SW480 (cell line): ENCODE measurements around the gene PRAC2.

ENCODE experiments used
- DNase-seq: peaks from one replicate; pipeline ENCODE4 v3.0.0-alpha.2; 2016; ENCODE audit warnings: low spot score

Gene PRAC2

DNA sequence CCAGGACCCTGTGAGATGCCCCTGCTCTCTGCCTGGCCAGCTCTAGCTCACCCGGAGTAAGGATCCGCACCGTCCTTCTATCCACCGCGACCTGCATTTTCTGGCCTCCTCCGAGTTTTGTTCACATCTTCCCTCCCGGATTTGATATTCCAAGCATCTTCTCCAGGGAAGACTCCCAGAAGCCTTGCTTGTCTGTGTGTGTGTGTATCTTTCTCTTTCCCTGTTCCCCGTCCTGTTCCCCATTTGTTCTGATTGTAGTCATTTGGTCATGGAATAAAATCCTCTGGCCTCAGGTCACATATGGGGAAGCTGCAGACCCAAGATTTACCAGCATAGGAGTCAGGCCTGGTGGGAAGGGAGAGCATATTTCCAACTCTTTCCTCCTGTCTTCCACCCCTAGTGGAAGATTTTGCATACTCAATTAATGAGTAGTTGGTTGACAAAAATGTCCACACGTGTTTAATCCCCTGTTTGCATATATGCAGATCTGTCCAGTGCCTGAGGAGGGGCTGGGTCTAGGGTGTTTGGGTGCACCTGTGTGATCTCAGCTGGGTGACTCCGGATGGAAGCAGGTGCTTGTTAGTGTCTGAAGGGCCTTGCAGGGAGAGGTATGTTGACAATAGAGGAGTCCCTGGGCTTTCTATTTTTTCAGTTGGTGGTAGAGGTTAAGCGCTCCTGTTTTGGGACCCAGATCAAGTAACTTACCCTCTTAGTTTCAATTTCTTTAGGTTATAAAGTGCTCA lies 2.5 kb upstream of the PRAC2 start:
- DNase-seq: peak; percentile 16

DNA sequence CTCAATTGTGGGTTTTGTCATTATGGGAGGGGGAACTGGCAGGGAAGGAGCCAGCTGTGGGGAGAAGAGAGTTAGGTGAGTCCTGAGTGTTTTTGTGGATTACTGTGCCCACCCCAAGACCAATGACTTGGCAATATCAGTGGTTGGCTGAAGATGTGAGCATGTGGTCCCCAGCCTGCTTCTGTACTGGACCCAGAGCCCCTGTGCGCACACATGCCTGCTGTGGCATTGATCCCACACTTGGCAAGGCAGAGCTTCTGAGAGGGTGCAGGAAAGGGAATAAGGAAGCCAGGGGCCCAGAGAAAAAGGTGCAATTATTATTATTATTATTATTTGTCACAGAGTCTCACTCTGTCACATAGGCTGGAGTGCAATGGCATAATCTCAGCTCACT lies 2.0 kb upstream of the PRAC2 start:
- no peak for DNase-seq

DNA sequence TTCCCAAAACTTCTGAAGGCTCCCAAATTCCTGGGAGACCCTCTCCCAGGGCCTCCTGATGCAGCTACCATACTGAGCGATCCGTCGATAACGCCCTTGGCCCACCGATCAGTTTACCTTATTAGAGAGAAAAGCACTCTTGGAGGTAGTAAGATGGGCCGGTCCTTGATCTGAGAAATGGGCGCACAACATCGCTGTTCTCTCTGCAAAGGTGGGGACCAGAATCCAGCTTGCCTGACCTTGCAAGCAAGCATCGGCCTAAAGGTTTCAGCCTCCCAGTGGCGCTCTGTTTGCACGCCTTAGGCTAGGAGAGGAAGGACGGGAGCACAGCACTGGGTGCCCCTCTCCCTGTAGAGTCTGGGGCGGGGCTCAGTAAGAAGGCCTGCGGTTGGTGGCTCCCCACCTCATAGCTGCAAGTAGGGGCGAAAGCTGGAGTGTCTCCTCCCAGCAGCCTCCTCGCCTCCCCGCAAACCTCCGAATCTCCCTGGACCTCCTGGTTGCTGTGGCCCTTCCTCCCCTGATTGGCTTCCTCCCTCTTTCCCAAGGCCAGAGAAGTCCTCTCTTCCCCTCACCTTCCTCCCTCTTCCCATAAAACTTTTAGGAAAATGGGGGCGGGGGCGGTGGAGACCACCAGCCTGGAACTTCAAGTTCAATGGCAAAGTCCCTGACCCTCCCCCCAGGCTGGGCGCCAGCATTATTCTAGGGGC lies 631 bp upstream of the PRAC2 start, which contains the start of gene PRAC1:
Gene PRAC1, minus strand, starts transcription at position 318 of the 707 bp plus-strand sequence. Its CDS starts 126 bp downstream, at position 192.
- no peak for DNase-seq

GRCh38 chr17:48723423-48724250 lies 652 bp downstream of the PRAC2 start:
- DNase-seq: peak; percentile 40

DNA sequence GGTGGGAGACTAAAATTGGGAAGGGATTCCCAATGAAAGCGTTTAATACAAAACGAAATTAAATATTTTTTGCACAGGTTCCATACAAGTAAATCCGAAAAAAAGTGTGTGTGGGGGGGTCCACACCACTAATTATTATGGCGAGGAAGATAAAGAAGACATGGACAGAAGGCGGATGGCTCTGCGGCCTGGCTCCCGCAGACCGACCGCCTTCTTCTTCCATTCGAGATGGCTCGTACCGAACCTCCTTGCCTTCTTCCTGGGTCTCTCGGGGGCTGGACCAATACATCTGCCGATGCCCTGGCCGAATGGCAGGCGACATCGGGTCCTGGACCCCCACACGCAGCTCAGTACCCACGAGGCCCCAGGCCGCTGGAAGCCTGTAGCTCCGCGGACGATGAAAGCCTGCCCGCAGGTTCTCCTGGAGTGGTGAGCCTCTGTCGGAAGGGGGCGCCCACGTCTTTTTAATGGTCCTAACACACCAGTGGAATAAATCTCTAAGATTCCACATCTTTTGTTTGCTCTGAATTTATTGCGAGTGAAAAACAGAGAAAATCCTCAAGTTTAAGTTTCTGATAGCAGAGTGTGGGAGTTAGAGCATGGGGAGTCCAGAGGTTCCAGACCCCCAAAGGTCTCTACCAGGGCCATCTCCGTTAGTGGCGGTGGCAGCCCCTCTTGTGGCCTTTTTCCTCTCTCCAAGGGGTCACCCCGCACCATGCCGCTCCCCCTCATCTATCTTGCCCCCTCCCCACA lies 1.4 kb downstream of the PRAC2 start:
- DNase-seq: peak; percentile 56

DNA sequence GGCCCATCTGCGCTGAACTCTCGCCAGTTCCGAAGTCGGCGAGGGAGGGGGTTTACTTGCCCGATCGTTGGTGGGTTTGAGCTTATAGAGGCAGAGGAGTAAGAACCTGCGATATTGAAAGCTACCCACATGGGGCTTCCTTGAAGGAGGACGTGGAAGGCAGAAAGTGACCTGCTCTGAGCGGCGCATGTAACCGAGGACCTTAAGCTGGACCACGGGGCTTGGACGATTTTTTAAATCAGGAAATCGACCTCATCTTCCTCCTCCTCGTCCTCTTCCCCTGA lies 2.0 kb downstream of the PRAC2 start:
- no peak for DNase-seq

GRCh38 chr17:48725288-48726064 lies 2.5 kb downstream of the PRAC2 start:
- no peak for DNase-seq

- DNase-seq: no peak
These were observed 3.3 kb downstream of the PRAC2 start for GRCh38 chr17:48726114-48726915.

GRCh38 chr17:48726916-48727286 lies 3.9 kb downstream of the PRAC2 start:
- DNase-seq: no peak

DNA sequence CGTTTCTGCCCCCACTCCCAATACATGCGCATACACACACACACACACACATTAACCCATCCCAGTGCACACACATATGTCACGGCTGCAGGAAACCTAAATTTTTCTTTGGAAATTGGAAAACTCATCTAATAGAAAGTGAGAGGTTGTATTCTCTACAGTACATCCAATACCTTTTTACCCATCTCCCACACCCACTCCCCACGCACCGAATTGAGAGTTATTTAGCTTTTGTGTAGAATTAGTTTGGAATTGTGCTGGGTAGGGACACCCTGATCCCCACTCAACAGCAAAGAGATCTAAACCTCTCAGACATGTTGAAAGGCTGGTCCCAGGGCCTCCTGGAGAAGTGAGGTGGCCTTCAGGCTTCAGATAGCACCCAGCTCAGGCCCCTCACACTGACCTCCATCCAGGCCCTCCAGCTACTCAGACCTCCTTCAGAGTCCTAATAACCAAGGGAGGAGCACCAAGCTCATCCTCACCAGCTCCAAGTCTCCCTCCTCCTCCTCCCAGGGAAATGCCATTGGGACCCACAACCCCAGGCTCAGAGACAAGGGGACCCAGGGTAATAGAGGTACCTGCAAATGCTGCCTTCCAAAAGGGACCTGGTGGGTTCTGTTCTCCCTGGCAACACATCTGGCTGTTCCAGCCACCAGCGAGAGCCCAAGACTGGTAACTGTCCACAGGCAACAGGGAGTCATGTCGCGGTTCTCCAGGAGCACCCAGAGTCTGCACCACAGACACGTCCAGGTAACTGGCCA lies 4.6 kb downstream of the PRAC2 start:
- DNase-seq: no peak

DNA sequence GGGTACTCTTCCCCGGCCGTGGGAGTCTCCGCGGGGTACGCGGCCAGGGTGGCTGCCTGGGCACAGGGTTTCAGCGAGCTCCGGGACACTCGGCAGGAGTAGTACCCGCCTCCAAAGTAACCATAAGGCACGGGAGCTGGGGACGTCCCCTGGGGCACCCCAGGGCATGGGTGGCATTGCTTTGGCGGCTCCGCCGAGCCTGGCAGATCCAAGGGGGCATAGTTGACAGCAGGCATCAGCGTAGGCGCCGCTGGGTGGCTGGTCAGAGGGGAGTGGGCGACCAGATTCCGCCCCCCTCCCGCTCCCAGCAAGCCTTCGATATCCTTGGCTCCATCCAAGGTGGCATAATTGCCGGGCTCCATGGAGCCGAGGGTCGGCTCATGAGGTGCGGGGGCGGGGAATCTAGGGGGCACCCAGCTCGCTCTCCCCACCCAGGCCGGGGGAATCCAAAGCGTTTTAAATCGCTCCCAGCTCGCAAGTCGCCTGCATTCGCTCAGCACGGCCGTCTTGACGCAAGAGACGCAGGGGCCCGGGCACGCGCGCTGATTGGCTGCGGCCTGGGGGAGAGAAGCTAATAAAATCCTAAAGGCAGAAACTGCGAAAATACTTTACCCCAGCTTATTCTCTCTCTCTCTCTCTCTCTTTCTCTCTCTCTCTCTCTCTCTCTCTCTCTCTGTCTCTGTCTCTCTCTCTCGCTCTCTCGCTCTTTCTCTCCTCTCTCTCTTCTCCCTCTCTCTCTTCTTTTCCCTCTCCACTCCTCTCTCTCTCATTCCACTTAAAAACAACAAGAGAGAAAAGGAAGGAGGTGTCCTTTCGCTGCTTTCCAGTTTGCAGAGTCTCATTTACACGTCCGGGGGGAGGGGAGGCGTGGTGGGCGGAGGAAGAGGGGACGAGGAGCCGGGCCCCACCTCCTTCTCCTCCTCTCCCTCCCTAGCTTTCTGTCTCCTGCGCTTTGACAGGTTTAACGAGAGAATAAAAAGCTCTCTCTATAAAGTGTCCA lies 5.5 kb downstream of the PRAC2 start, which contains the start of gene HOXB13:
Gene HOXB13, minus strand, starts transcription at position 519 of the 1,000 bp plus-strand sequence. Its CDS starts 157 bp downstream, at position 362.
- DNase-seq: peak; percentile 75

DNA sequence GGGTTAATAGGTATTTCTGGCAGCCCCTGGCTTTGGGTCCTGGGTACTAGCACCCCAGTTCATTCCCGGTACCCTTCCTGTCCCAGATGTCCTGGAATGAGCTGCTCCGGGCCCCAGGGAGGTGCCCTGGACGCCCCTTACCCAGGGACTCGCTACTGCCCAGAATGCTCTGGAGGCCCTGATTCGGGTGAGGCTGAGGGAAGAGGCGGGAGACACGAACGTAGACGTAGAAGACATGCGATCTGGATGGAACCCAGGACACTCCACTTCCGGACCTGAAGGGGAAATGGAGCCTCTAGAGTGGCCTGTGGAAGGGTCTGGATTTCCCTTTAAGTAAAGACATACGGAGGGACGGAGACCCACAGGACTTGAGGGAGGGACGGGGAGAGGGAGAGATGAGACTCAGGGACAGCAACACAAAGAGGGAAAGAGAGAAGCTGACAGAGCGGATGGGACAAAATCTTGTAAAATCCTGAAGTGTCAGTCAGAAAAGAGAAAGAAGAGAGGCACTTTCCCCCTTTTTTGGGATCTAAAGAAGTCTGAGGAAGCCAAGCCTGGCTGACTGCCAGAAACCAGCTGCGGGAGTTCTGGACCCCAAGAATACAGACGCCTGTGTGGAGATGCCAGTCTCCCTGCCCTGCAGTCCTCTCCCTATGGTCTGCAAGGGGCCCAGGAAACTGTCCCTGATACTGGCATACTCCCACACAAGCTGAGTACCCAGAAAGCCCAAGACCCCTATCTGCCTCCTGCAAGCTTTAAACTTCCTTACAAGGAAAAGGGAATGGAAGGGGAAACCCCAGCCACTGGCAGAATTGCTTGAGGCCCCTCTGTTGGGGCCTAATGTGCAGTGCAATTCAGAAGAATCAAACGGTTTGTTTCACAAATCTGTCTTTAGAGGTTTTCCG lies 6.6 kb downstream of the PRAC2 start:
- DNase-seq: no peak

- no peak for DNase-seq
These were observed 7.2 kb downstream of the PRAC2 start for GRCh38 chr17:48730240-48730550.

GRCh38 chr17:48731355-48731754 lies 8.4 kb downstream of the PRAC2 start:
- DNase-seq: no peak

DNA sequence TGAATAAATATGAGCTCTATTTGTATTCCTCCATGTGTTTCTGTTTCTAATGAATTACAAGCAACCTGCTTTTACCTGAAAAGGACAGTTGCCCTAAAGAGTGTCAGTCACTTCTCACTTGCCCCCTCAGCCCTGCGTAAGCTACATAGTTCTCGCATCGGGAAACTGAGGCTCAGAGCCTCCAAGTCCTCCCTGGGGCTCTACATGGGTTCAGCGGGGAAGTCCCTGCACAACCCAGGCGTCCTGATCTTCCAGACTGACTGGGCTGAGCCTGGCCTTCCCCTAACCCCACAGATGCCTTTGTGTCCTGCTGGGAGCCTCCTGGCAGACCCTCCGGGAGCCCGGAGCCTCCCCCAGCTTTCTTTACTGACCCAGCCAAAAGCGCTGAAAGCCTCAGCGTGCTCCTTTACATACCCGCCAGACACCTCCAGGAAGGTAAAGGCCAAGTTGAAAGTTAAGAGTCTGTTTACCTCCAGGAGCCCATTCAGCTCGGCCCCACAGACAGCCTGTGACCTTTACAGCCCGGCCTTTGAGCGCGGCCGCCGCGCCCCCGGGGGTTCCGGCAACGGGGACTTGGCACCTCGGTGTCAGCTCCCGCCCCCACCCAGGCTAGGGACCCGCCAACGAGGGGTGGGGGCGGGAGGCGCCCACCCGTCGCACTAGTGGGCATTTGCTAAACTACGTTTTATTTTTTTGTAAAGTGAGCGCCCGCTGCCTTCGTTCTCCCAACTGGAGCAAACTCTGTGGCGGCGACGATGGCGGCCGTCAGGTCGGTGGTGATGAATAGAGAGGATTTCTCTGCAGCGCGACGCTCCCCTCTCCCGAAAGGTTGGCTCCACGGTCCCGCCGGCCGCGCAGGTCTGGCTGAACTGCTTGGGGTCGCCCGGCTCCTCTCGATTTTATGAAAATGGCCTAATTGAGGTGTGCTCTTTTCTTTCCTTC lies 10.0 kb downstream of the PRAC2 start:
- DNase-seq: no peak

DNA sequence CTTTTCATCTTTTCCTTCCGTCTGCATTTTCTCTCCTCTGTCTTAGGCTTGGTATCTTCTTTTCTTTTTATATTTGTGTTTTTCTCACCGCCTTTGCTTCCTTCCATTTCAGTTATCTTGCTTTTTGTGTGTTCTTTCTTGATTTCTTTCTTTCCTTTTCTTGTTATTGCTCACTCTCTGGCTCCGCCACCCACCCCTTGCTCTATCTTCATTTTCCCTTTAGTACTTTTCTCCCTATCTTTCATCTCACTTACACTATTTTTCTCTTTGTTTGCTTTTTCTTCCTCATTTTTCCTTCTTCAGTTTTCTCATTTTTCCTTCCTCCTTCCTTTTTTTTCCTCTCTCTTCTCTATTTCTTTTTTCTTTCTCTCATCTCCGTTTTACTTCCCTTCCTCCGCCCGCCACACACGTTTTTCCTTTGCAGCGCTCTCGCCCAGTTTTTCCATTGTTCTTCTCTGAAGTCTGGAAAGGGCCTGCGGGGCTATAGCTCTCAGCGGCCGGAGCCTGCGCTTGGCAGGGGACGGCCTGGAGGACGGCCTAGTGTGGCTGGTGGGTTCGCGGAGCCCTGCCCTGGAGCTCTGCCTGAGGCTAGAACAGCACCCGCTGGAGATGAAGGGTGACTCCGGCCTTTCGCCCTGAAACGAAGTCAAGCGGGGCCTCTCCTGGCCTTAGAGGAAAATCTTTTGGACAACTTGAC lies 10.8 kb downstream of the PRAC2 start:
- DNase-seq: no peak
